ENCODE results near the gene MCC.

DNA sequence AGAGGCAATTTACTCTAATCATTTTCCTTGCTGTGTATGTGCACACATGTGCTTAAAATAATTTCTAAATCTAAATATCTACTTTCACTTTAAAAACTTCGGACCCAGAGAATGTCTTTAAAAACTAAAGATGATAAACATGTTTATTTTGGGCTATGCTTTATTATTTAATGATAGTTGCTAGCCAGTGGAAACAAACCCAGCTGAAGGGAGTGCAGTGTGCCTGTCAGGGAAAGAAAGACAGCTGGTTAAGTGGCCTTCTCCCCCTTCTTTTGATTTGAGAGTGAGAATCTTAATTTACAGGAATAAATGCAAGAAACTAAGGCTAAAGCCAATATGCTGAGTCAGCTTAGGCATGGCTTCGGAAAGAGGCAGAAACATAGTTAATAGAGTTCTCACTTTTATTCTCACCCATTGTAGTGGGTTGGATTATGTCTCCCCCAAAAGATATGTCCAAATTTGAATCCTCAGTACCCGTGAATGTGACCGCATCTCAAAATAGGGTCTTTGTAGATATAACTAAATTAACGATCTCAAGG, 400.2 kb downstream of the MCC start:
- TF ChIP-seq CTCF (IDR thresholded peaks at IDR 0.05) (no peak), POLR2A (IDR thresholded peaks at IDR 0.05) (no peak), POLR2AphosphoS5 (IDR thresholded peaks at IDR 0.05; ENCODE audit: insufficient read depth in 1 of 2, low read depth in 1 of 2) (no peak)
